Subcutaneous adipose tissue (tissue), 4 donors: ENCODE measurements around the gene GPR146. TPM values are rescaled to one million over a fixed set of nuclear protein-coding genes. Genes with fewer than 3 reads are reported as not detected.

Source experiments
- total RNA-seq, 4 donors: library from RNA; depleted of rRNA; stranded (reverse); fragments of >200 nt; gene quantifications; one replicate each; pipeline ENCODE4 v1.1.0, GENCODE V29; 2016
- TF ChIP-seq, protein P1 (sequence below): fragments of 450-650 bp; IDR thresholded peaks from one replicate; pipeline ENCODE4 v1.5.1; 2016; ENCODE audit warnings: low read depth, mild to moderate bottlenecking, control low read depth, antibody characterized with exemption, moderate library complexity

GPR146 gene
- 100 to 1,000 TPM in 1 of 4 donors, 10 to 100 TPM in 3; 44.0 to 145 (median 61.4) TPM for total RNA-seq

DNA sequence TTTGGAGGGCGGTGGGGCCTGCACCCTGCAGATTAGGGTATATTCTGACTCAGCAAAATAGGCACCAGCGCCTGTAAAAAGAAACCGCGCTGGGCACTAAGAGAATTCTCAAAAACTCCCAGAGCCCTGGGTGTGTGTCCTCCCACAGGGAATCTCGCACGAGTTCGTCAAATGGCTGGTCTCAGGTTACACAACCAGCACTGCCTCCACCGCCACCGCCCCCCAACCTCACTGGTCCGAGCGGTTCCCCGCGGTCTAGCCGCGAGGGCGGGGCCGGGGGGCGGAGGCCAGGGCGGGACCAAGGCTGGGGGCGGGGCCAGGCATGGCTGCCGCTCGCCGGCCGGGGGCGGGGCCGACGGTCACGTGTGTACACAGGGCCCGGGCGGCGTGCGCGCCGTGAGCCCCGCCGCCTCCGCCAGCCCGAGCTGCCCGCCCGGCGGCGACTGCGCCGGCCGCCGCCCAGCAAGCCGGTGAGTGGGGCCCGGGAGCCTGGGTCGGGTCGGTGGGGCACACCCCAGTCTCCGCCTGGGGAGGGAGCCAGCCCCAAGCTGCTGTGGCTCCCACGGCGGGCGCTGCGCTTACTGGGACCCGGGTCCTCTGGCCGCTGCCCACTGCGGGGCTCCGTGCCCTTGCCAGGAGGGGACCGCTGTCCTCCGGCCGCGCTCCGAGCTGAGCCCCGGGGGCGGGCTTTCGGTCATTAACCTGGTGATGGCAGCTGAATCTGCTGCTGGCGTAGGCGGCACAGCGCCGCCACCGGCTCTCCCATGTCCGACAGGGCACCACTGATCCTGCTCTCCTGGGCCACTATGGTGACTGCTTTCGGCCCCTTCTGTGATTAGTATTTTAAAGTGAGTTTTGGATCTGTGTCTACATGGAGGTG lies at the start of gene GPR146:
Gene GPR146 (plus strand): TSS at position 358 of the 880 bp plus-strand sequence. CDS start 12,970 bp downstream, outside the sequence.
- TF ChIP-seq, protein P1, sequence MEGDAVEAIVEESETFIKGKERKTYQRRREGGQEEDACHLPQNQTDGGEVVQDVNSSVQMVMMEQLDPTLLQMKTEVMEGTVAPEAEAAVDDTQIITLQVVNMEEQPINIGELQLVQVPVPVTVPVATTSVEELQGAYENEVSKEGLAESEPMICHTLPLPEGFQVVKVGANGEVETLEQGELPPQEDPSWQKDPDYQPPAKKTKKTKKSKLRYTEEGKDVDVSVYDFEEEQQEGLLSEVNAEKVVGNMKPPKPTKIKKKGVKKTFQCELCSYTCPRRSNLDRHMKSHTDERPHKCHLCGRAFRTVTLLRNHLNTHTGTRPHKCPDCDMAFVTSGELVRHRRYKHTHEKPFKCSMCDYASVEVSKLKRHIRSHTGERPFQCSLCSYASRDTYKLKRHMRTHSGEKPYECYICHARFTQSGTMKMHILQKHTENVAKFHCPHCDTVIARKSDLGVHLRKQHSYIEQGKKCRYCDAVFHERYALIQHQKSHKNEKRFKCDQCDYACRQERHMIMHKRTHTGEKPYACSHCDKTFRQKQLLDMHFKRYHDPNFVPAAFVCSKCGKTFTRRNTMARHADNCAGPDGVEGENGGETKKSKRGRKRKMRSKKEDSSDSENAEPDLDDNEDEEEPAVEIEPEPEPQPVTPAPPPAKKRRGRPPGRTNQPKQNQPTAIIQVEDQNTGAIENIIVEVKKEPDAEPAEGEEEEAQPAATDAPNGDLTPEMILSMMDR, result no peak

DNA sequence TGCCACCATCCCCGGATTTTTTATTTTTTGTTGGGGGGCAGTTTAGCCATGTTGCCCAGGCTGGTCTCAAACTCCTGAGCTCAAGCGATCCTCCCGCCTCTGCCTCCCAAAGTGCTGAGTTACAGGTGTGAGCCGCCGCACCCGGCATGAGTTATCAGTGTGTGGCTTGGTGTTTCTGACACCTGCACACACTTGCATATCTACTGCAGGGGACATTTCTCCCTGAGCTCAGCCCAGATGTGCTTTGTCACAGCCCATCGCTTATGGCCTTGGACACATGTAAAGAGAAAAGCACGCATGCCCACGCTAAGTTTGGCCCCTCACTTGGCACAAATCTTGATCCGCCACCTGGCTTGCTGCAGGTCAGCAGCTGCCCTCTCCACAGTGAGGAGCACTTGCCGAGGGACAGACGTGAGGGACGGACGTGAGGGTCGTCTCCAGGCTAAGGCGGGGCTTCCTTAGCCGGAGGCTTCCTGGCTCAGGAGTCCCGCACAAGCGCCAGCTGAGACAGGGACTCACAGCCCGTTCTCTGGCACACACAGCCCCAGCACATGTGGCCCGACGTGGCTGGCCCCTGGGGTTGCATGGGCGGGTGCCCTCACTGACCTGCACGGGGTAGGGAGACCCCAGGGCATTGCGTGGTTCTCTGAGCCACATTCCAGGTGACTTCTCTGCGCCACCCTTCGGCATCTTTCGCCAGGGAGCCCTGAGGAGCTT lies 49.6 kb upstream of the GPR146 start:
- TF ChIP-seq, protein P1, result no peak

DNA sequence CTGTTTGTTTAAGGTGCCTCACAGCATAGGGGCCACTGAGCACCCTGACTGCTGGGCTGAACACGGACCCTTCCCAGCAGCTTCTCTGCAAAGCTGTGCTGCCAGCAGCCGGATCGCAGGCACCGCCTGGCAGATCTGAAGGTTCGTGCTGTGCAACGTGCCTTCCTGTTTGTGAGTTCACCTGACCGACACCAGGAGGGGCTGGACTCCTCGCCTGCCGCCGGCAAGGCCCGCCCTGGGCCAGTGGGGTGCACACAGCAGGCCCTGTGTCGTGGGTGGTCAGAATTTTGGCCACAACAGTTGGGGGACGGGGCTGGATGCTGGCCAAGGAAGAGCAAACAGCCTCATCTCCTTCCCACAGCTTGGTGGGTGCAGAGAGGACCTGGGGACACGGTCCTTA lies 48.8 kb upstream of the GPR146 start:
- TF ChIP-seq, protein P1, result no peak

GRCh38 chr7:996079-996872 lies 48.1 kb upstream of the GPR146 start:
- TF ChIP-seq, protein P1, result no peak

GRCh38 chr7:997404-998395 lies 46.6 kb upstream of the GPR146 start:
- TF ChIP-seq, protein P1, result no peak

- TF ChIP-seq, protein P1, result no peak
Observed at GRCh38 chr7:999149-999879, 45.0 kb upstream of the GPR146 start.
